H9 (cell line): ENCODE measurements around the gene RNASE3. TPM values are rescaled to one million over a fixed set of nuclear protein-coding genes. Genes with fewer than 3 reads are reported as not detected.

Experiments used
- DNase-seq: peaks from one replicate; pipeline ENCODE4 v3.0.0-alpha.2; 2017
- H2AFZ ChIP-seq: one replicate; pipeline ENCODE4 v1.6.1; 2013; ENCODE audit warnings: mild to moderate bottlenecking, low read length, control low read depth, moderate library complexity
- H2AK5ac ChIP-seq: 2 replicates; pipeline ENCODE4 v1.6.1; 2013; ENCODE audit warnings: low read length, control low read depth, mixed read lengths; ENCODE audit not compliant: insufficient read length
- H2BK120ac ChIP-seq: one replicate; pipeline ENCODE4 v1.6.1; 2013; ENCODE audit warnings: low read depth, mild to moderate bottlenecking, low read length, control low read depth, inconsistent platforms; ENCODE audit not compliant: poor library complexity, severe bottlenecking
- H2BK12ac ChIP-seq: 2 replicates; pipeline ENCODE4 v1.6.1; 2013; ENCODE audit warnings: low read length, control low read depth, mixed read lengths, low read depth; ENCODE audit not compliant: insufficient read length
- H2BK15ac ChIP-seq: 2 replicates; pipeline ENCODE4 v1.6.1; 2013; ENCODE audit warnings: low read depth, low read length, control low read depth
- H2BK20ac ChIP-seq: one replicate; pipeline ENCODE4 v1.6.1; 2013; ENCODE audit warnings: low read depth, mild to moderate bottlenecking, low read length, control low read depth, inconsistent platforms; ENCODE audit not compliant: poor library complexity, severe bottlenecking
- H2BK5ac ChIP-seq: 2 replicates; pipeline ENCODE4 v1.6.1; 2013; ENCODE audit warnings: low read length, control low read depth, mixed read lengths; ENCODE audit not compliant: insufficient read length
- H3K14ac ChIP-seq: 2 replicates; pipeline ENCODE4 v1.6.1; 2013; ENCODE audit warnings: low read length, control low read depth; ENCODE audit not compliant: insufficient read depth
- H3K18ac ChIP-seq: 2 replicates; pipeline ENCODE4 v1.6.1; 2013; ENCODE audit warnings: low read depth, mild to moderate bottlenecking, mixed read lengths, low read length, control low read depth; ENCODE audit not compliant: insufficient read length
- H3K23ac ChIP-seq: 2 replicates; pipeline ENCODE4 v1.6.1; 2013; ENCODE audit warnings: low read length, control low read depth, mixed read lengths, low read depth; ENCODE audit not compliant: insufficient read length
- H3K23me2 ChIP-seq: 2 replicates; pipeline ENCODE4 v1.6.1; 2013; ENCODE audit warnings: low read depth, mild to moderate bottlenecking, mixed read lengths, low read length, control low read depth; ENCODE audit not compliant: insufficient read length, poor library complexity, severe bottlenecking
- H3K27ac ChIP-seq: 2 replicates; pipeline ENCODE4 v1.5.1; 2013; ENCODE audit warnings: low read length, control low read depth, mixed read lengths, low read depth; ENCODE audit not compliant: insufficient read length
- H3K27me3 ChIP-seq: 2 replicates; pipeline ENCODE4 v1.6.1; 2013; ENCODE audit warnings: low read length, control low read depth, inconsistent platforms; ENCODE audit not compliant: insufficient read depth
- H3K4ac ChIP-seq: 2 replicates; pipeline ENCODE4 v1.6.1; 2013; ENCODE audit warnings: low read depth, mild to moderate bottlenecking, control low read depth, inconsistent platforms, low read length, moderate library complexity
- H3K4me1 ChIP-seq: 2 replicates; pipeline ENCODE4 v1.6.1; 2013; ENCODE audit warnings: low read length, control low read depth, inconsistent platforms; ENCODE audit not compliant: insufficient read depth
- H3K4me2 ChIP-seq: 2 replicates; pipeline ENCODE4 v1.6.1; 2013; ENCODE audit warnings: low read length, control low read depth, mixed read lengths; ENCODE audit not compliant: insufficient read length, insufficient read depth
- H3K56ac ChIP-seq: 2 replicates; pipeline ENCODE4 v1.6.1; 2013; ENCODE audit warnings: low read depth, mild to moderate bottlenecking, mixed read lengths, low read length, control low read depth; ENCODE audit not compliant: insufficient read length
- H3K79me1 ChIP-seq: 2 replicates; pipeline ENCODE4 v1.6.1; 2013; ENCODE audit warnings: low read depth, mild to moderate bottlenecking, moderate library complexity, low read length, control low read depth, inconsistent platforms; ENCODE audit not compliant: insufficient read depth, poor library complexity, severe bottlenecking
- H3K79me2 ChIP-seq: 2 replicates; pipeline ENCODE4 v1.6.1; 2013; ENCODE audit warnings: low read length, control low read depth, inconsistent platforms; ENCODE audit not compliant: insufficient read depth
- H3K9ac ChIP-seq: 2 replicates; pipeline ENCODE4 v1.6.1; 2013; ENCODE audit warnings: low read length, control low read depth, mixed read lengths; ENCODE audit not compliant: insufficient read length; ENCODE audit errors: extremely low read depth
- H3K9me3 ChIP-seq: one replicate; pipeline ENCODE4 v1.6.1; 2013; ENCODE audit warnings: low read depth, low read length, inconsistent platforms; ENCODE audit not compliant: control insufficient read depth
- H3T11ph ChIP-seq: one replicate; pipeline ENCODE4 v1.6.1; 2013; ENCODE audit warnings: mild to moderate bottlenecking, low read length, control low read depth, inconsistent platforms
- H4K20me1 ChIP-seq: one replicate; pipeline ENCODE4 v1.6.1; 2013; ENCODE audit not compliant: control insufficient read depth, insufficient read length, insufficient read depth
- H4K5ac ChIP-seq: 2 replicates; pipeline ENCODE4 v1.6.1; 2013; ENCODE audit warnings: low read depth, mild to moderate bottlenecking, mixed read lengths, low read length, control low read depth; ENCODE audit not compliant: insufficient read length
- H4K8ac ChIP-seq: replicated peaks from 2 replicates; pipeline ENCODE4 v1.6.1; 2013; ENCODE audit warnings: low read length, control low read depth, mixed read lengths, low read depth; ENCODE audit not compliant: insufficient read length
- H4K91ac ChIP-seq: 2 replicates; pipeline ENCODE4 v1.6.1; 2013; ENCODE audit warnings: low read depth, mild to moderate bottlenecking, moderate library complexity, mixed read lengths, low read length, control low read depth; ENCODE audit not compliant: insufficient read length
- H3K27ac Mint-ChIP-seq, 3 experiments: 2 replicates in 2 of 3; 3 replicates in 1 of 3; pipeline ENCODE4 v1.8.0; 2020 to 2021; ENCODE audit warnings: mixed read lengths in 3 of 3, mild to moderate bottlenecking in 1 of 3, moderate library complexity in 1 of 3
- H3K27me3 Mint-ChIP-seq: 2 replicates; pipeline ENCODE4 v1.8.0; 2021; ENCODE audit warnings: low read depth, mild to moderate bottlenecking, moderate library complexity, mixed read lengths
- H3K36me3 Mint-ChIP-seq, 3 experiments: 2 replicates in 2 of 3; 3 replicates in 1 of 3; pipeline ENCODE4 v1.8.0; 2020 to 2021; ENCODE audit warnings: low read depth in 3 of 3, mixed read lengths in 3 of 3; ENCODE audit not compliant: insufficient read depth in 1 of 3
- H3K4me1 Mint-ChIP-seq, 2 experiments: 2 replicates each; pipeline ENCODE4 v1.8.0; 2020; ENCODE audit warnings: mixed read lengths in 2 of 2
- H3K4me3 Mint-ChIP-seq, 2 experiments: 2 replicates in 1 of 2; 3 replicates in 1 of 2; pipeline ENCODE4 v1.8.0; 2020 to 2021; ENCODE audit warnings: mild to moderate bottlenecking in 2 of 2, mixed read lengths in 2 of 2, moderate library complexity in 1 of 2
- H3K9me3 Mint-ChIP-seq, 2 experiments: 2 replicates in 1 of 2; 3 replicates in 1 of 2; pipeline ENCODE4 v1.8.0; 2020; ENCODE audit warnings: mild to moderate bottlenecking in 2 of 2, mixed read lengths in 2 of 2, moderate library complexity in 1 of 2
- CTCF ChIP-seq: fragments of 200-600 bp; sonication (generic); conservative IDR thresholded peaks from 3 replicates; pipeline ENCODE4 v1.8.0; 2021; ENCODE audit warnings: antibody characterized with exemption, mild to moderate bottlenecking
- WGBS: extraction: QIAGEN DNeasy Blood & Tissue Kit; methylation state at CpG from one replicate; pipeline ENCODE4 v1.1.7; 2013; ENCODE audit warnings: missing lambda C conversion rate, low lambda C conversion rate, mixed read lengths; ENCODE audit not compliant: insufficient read length; ENCODE audit errors: extremely low coverage; 5-methylcytosine and 5-hydroxymethylcytosine counted together
- total RNA-seq: library from RNA; stranded (reverse); gene quantifications from 2 replicates; pipeline ENCODE4 v1.2.1, GENCODE V29; 2021

RNASE3 gene
- total RNA-seq, 1 experiment from 2014 or later: not detected

DNA sequence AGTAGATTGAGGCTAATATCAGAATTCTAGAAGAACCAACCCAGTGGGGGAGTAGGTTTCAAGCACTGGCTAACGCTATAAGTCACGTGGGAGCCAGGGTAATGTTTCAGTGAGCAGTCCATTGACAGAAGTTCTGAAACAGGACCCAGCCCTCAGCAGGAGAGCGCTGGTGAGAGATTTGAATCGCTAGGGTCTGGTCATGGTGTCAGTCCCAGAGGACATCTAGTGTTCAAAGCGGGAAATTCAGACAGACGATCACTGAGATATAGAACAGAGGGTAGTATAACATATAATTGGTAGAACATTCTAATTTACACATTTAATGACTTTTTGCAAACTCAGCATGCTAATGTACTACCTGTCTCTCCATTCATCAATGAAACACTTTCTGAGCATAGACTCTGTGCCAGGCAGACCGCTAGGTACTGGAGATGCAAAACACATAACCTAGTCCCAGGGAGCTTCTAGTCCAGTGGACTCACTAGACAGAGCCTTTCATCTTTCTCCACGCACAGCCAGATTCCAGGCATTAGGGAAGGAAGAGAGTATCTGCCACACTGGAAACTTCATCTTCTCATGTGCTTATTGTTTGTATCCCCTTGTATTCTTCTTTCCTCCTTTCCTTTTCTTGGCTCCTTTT lies 35.4 kb upstream of the RNASE3 start:
- Histone ChIP-seq H4K20me1 (no peaks in the 10 kb centered on the region), H2BK120ac (no peak overlapping the region), H2BK15ac (no peak overlapping the region), H2AFZ (no peak overlapping the region), H4K5ac (no peak overlapping the region), H2AK5ac (no peak overlapping the region), H3K23me2 (no peaks in the 10 kb centered on the region), H3T11ph (no peak overlapping the region), H3K4me1 (peaks cover 4% of the 10 kb centered on the region), H3K4ac (no peak overlapping the region), H2BK20ac (no peak overlapping the region), H4K8ac (no peak overlapping the region), H3K14ac (no peak overlapping the region), H3K4me2 (no peak overlapping the region), H4K91ac (no peak overlapping the region), H3K9me3 (no peaks in the 10 kb centered on the region), H3K23ac (no peak overlapping the region), H3K27me3 (no peaks in the 10 kb centered on the region), H3K79me1 (no peaks in the 10 kb centered on the region), H3K18ac (no peak overlapping the region), H3K27ac (no peak overlapping the region), H2BK12ac (no peak overlapping the region), H3K56ac (no peak overlapping the region), H3K79me2 (no peaks in the 10 kb centered on the region), H3K9ac (no peak overlapping the region), H2BK5ac (no peak overlapping the region)
- Mint-ChIP-seq H3K4me1 (peaks cover 10 to 12% of the 10 kb centered on the region in 2 experiments), H3K27me3 (peaks cover 4% of the 10 kb centered on the region), H3K36me3 (no peaks in the 10 kb centered on the region), H3K9me3 (0 out of 5 replicates have a peak, but pooled peaks cover 0 to 3% of the 10 kb centered on the region in 2 experiments), H3K4me3 (no peak overlapping the region), H3K27ac (no peak overlapping the region)
- no CpG with 5 or more reads among the region's 8 CpGs for WGBS
- DNase-seq: peak; percentile 78
- peak; percentile 86 for TF ChIP-seq CTCF
